Measurements from ENCODE around the gene DGCR6L. TPM values are rescaled to one million over a fixed set of nuclear protein-coding genes. Genes with fewer than 3 reads are reported as not detected.
"Not testable (repeated sequence)": the region's sequence is repeated elsewhere in the genome, so short reads cannot be mapped to it uniquely, and the experiment has no call there.

The DGCR6L gene
- total and polyA plus RNA-seq, 2 donors from 2014 or later: 35.3 to 137 TPM

GRCh38 chr22:20306646-20307447, 13.0 kb downstream of the DGCR6L start:
- DNase-seq: peak in 1 of 5 donors; percentile 53
- intact Hi-C loops (cut with DNase I); H3K27me3 ChIP-seq (ENCODE audit: control insufficient read depth, insufficient read depth, low read length); FAIRE-seq; H3K9me3 ChIP-seq (ENCODE audit: control insufficient read depth in 2 of 3, insufficient read depth in 1 of 3, low read length in 3 of 3); H3K9ac ChIP-seq (ENCODE audit: low read length in 3 of 3); H3K4me1 ChIP-seq (ENCODE audit: control insufficient read depth in 2 of 3, insufficient read depth in 2 of 3, low read depth in 1 of 3, low read length in 3 of 3); H3K4me3 ChIP-seq (ENCODE audit: low read length in 3 of 3); H3K27ac ChIP-seq (ENCODE audit: low read depth in 2 of 2, low read length in 2 of 2); H3K36me3 ChIP-seq (ENCODE audit: control insufficient read depth in 2 of 3, insufficient read depth in 3 of 3, low read length in 3 of 3): not testable (repeated sequence)

DNA sequence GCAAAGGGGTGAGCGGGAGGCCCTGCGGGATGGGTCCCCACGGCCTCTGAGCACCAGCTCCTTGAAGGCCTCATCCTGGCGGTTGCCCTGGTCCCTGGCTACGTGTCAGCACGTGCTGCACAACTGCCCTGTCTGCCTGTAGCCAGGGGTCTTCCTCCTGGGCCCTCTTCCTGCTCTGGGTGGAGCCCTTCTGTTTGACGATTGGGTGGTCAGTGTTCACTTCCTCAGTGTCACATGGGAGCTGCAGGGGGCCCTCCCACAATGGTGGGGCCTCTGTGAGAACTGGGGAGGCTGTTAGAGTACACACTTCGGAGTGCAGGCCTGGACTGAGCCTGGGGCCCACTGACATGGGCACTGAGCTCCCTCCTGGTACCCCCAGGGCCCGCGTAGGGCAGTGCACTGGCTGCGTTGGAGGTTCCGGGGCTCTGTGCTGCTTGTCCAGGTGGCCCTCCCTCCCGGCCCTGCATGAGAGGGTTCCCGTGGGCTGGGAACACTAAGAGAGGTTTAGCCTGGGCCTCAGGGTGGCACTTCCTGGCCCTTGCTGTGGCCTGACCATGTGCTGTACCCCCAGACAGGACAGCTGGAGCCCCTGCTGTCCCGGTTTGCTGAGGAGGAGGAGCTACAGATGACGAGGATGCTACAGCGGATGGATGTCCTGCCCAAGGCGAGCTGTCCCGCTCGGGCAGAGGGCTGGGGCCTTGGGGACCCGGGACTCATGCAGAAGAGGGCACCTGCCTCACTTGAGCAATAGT, 13.8 kb downstream of the DGCR6L start:
- Histone ChIP-seq H3K36me3 (ENCODE audit: control insufficient read depth in 2 of 3, insufficient read depth in 3 of 3, low read length in 3 of 3) (no peaks in the 10 kb centered on the region), H3K27ac (ENCODE audit: low read depth in 2 of 2, low read length in 2 of 2) (no peak overlapping the region), H3K27me3 (ENCODE audit: control insufficient read depth, insufficient read depth, low read length) (no peaks in the 10 kb centered on the region), H3K4me1 (ENCODE audit: control insufficient read depth in 2 of 3, insufficient read depth in 2 of 3, low read depth in 1 of 3, low read length in 3 of 3) (no peaks in the 10 kb centered on the region), H3K9me3 (ENCODE audit: control insufficient read depth in 2 of 3, insufficient read depth in 1 of 3, low read length in 3 of 3) (no peaks in the 10 kb centered on the region), H3K4me3 (ENCODE audit: low read length in 3 of 3) (no peak overlapping the region), H3K9ac (ENCODE audit: low read length in 3 of 3) (no peak overlapping the region)
- TF ChIP-seq, protein P1, sequence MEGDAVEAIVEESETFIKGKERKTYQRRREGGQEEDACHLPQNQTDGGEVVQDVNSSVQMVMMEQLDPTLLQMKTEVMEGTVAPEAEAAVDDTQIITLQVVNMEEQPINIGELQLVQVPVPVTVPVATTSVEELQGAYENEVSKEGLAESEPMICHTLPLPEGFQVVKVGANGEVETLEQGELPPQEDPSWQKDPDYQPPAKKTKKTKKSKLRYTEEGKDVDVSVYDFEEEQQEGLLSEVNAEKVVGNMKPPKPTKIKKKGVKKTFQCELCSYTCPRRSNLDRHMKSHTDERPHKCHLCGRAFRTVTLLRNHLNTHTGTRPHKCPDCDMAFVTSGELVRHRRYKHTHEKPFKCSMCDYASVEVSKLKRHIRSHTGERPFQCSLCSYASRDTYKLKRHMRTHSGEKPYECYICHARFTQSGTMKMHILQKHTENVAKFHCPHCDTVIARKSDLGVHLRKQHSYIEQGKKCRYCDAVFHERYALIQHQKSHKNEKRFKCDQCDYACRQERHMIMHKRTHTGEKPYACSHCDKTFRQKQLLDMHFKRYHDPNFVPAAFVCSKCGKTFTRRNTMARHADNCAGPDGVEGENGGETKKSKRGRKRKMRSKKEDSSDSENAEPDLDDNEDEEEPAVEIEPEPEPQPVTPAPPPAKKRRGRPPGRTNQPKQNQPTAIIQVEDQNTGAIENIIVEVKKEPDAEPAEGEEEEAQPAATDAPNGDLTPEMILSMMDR (IDR thresholded peaks at IDR 0.05; ENCODE audit: borderline replicate concordance, extremely low read depth, insufficient read depth): no peak
- DNase-seq (peak in 1 of 5 donors; percentile 60), FAIRE-seq (no peak)
- intact Hi-C loops (cut with DNase I): no loop called here

DNA sequence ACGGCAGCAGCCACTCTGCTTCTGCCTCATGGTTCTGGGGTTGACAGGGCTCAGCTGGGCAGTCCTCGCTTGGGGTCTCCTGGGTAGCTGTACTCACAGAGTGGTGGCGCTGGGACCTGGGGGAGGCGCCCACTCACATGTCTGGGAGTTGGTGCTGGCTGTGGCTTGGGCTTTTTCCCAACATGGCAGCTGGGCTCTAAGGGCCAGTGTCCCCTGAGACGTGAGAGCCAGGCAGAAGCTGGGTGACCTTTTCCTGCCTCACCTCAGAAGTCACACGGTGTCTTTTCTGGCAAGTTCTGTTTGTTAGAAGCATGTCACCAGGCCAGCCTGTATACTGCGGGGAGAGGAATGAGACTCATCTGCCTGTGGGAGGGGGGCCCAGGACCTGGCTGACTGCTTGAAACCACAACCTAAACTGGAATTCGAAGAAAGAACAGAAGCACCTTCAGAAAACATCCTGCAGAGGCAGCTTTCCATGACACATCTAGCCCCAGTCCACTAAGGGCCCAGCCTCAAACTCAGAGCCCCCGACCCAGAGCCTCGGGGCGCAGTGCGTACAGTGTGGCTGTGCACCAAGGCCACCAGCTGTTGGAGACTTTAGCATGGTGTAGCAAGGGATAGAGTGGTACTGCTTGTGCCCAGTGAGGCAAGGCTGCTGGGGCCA, 14.5 kb downstream of the DGCR6L start:
- FAIRE-seq; H3K27ac ChIP-seq (ENCODE audit: low read depth in 2 of 2, low read length in 2 of 2); H3K9me3 ChIP-seq (ENCODE audit: control insufficient read depth in 2 of 3, insufficient read depth in 1 of 3, low read length in 3 of 3); H3K4me3 ChIP-seq (ENCODE audit: low read length in 3 of 3); H3K27me3 ChIP-seq (ENCODE audit: control insufficient read depth, insufficient read depth, low read length); H3K9ac ChIP-seq (ENCODE audit: low read length in 3 of 3); H3K36me3 ChIP-seq (ENCODE audit: control insufficient read depth in 2 of 3, insufficient read depth in 3 of 3, low read length in 3 of 3); intact Hi-C loops (cut with DNase I); H3K4me1 ChIP-seq (ENCODE audit: control insufficient read depth in 2 of 3, insufficient read depth in 2 of 3, low read depth in 1 of 3, low read length in 3 of 3): not testable (repeated sequence)
- DNase-seq: peak in 1 of 5 donors; percentile 35

GRCh38 chr22:20304646-20305045, 15.2 kb downstream of the DGCR6L start:
- Histone ChIP-seq H3K9me3 (ENCODE audit: control insufficient read depth in 2 of 3, insufficient read depth in 1 of 3, low read length in 3 of 3) (no peaks in the 10 kb centered on the region), H3K4me1 (ENCODE audit: control insufficient read depth in 2 of 3, insufficient read depth in 2 of 3, low read depth in 1 of 3, low read length in 3 of 3) (peaks cover 0 to 3% (median 0%) of the 10 kb centered on the region in 3 donors), H3K27me3 (ENCODE audit: control insufficient read depth, insufficient read depth, low read length) (no peaks in the 10 kb centered on the region), H3K36me3 (ENCODE audit: control insufficient read depth in 2 of 3, insufficient read depth in 3 of 3, low read length in 3 of 3) (no peaks in the 10 kb centered on the region), H3K27ac (ENCODE audit: low read depth in 2 of 2, low read length in 2 of 2) (no peak overlapping the region), H3K9ac (ENCODE audit: low read length in 3 of 3) (no peak overlapping the region), H3K4me3 (ENCODE audit: low read length in 3 of 3) (no peak overlapping the region)
- intact Hi-C loops (cut with DNase I): no loop called here
- FAIRE-seq: no peak
- DNase-seq: peak in 1 of 5 donors; percentile 47
- TF ChIP-seq, protein P1 (IDR thresholded peaks at IDR 0.05; ENCODE audit: borderline replicate concordance, extremely low read depth, insufficient read depth): no peak

DNA sequence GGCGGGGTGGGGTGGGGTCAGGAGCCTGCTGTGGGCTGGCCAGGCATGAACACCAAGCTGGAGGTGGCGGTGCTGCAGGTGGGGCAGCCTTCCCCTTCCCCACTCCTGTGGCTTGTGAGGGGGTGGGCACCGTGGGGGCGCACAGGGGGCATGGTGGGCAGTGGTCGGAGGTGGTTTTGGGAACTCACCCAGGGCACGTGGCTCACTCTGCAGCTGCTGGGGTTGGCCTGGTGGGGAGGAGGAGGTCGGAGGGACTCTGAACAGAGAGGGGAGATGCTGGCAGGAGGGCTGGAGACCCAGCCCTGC, 16.7 kb downstream of the DGCR6L start:
- H3K27me3 ChIP-seq (ENCODE audit: control insufficient read depth, insufficient read depth, low read length); intact Hi-C loops (cut with DNase I); H3K27ac ChIP-seq (ENCODE audit: low read depth in 2 of 2, low read length in 2 of 2); H3K4me3 ChIP-seq (ENCODE audit: low read length in 3 of 3); H3K9ac ChIP-seq (ENCODE audit: low read length in 3 of 3); H3K9me3 ChIP-seq (ENCODE audit: control insufficient read depth in 2 of 3, insufficient read depth in 1 of 3, low read length in 3 of 3); FAIRE-seq; H3K36me3 ChIP-seq (ENCODE audit: control insufficient read depth in 2 of 3, insufficient read depth in 3 of 3, low read length in 3 of 3); H3K4me1 ChIP-seq (ENCODE audit: control insufficient read depth in 2 of 3, insufficient read depth in 2 of 3, low read depth in 1 of 3, low read length in 3 of 3): not testable (repeated sequence)
- peak in 2 of 5 donors; percentile 38 to 58 for DNase-seq

Measured in kidney (tissue), 14 donors.